ENCODE data around the gene IQCC. TPM values are rescaled to one million over a fixed set of nuclear protein-coding genes. Genes with fewer than 3 reads are reported as not detected.

IQCC gene
- total RNA-seq, 1 experiment from 2014 or later, result 4.0 TPM

DNA sequence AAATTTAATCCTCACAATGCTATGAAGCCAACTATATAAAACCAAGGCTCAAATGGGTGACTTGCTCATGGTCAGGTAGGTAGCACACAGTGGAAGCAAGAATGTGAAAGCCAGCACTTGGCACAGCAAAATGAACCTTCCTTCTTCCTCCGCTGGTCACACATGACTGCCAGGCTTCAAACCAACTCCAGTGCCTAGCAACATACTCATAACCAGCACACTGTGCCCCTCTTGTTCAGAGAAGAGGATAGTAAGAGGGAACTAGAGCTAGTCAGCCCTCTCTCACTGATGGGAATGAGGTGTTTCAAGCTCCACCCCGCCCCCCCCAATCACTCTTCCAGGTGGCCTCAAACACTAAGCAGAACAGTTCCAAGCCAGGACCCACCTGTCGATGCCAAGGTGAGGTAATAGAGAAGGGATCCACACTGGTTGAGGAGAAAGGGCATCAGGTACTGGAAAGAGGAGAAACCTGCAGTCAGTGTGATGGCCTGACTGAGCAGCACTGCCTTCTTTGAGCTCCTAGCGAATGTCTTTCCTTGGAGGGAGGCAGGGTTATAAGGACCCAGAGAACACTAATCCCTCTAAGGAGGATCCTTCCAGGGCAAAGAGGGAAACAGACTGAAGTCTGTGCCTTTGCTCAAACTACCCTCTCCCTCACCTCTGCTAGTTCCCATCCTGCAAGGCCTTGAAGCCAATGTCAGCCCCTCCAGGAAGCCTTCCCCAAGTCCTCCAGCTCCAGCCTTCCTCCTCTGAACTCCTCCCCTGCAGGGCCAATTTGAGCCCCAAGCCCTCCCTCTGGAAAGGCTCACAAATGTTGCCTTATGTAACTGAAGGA, 15.5 kb downstream of the IQCC start:
- in situ Hi-C loops (cut with HindIII; ENCODE audit: low sequenced_read_pairs), result no loop called here

DNA sequence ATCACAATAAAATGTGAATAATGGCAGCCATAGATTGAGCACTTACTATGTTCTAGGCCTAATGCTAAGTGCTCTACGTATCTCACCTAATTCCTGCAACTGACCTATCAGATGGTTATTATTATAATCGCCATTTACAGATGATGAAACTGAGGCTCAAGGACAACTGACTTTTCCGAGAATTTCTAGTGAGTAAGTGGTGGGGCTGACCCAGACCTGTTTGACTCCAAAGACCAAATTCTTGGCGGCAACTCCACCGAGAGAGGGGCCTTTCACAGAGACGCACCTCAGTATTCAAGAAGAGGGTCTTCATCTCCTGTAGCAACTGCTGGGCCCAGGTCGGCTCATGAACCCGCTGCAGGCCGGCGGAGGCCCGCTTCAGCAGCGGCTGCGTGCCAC, 16.1 kb downstream of the IQCC start:
- in situ Hi-C loops (cut with HindIII; ENCODE audit: low sequenced_read_pairs), result no loop called here
- no peak for DNase-seq (ENCODE audit: low spot score)

More for the DNA sequence above, 15.5 kb downstream of the IQCC start:
- no peak for DNase-seq (ENCODE audit: low spot score)

DNA sequence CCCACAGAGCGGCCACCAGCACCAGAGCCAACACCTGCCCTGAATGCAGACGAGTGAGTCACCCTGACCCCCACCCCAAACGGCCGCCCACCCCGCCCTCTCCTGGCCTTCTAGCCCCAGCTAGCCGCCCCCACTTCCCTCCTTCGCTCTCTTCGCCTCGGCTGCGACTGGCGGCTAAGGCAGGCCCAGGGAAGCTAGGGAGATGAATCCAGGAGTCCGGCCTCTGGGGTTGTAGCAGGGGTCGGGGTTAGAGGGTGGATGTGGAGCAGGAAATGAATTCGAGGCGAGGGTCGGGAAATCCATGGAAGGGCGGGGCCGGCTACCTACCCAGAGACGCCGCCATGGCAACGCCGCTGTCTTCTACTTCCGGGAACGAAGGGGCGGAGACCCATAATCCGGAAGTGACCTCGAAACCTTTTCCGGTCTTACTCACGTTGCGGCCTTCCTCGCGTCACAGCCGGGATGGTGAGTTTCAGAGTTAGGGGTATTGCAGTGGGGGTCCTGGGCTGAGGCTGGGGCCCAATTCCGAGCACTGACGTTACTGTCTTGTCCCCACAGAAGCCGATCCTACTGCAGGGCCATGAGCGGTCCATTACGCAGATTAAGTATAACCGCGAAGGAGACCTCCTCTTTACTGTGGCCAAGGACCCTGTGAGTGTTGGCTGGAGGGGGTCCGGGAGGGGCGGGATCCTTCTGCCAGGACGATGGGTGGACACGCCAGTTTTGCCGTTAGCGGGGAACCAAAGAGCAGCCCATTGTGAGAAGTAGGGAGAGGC, 16.7 kb downstream of the IQCC start, which contains the start of the genes EIF3I and TMEM234:
TSS of gene EIF3I (plus strand) at position 428 of the 776 bp plus-strand sequence. CDS start at position 463, 35 bp downstream.
TSS of gene TMEM234 (minus strand) at position 374 of the 776 bp plus-strand sequence. CDS start at position 343, 31 bp downstream.
- DNase-seq (ENCODE audit: low spot score), result peak; percentile 96
- in situ Hi-C loops (cut with HindIII; ENCODE audit: low sequenced_read_pairs), result no loop called here

DNA sequence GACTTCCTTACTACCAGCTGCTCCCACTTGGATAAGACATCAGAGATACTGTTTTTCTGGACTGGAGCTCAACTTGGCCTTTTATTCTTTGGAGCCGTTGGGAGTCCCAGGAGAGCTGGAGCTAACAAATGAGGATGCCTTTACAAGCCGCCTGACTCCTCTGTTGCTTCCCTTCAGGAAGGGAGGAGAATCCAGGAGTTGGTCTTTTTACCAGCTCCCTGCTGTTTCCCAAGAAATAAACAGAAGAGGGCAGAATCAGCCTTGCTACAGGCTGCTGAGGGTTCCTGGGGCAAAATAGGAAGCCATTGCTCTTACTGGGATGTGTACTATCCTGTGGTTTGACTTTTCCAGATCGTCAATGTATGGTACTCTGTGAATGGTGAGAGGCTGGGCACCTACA, 18.2 kb downstream of the IQCC start:
- in situ Hi-C loops (cut with HindIII; ENCODE audit: low sequenced_read_pairs), result no loop called here
- DNase-seq (ENCODE audit: low spot score), result no peak

DNA sequence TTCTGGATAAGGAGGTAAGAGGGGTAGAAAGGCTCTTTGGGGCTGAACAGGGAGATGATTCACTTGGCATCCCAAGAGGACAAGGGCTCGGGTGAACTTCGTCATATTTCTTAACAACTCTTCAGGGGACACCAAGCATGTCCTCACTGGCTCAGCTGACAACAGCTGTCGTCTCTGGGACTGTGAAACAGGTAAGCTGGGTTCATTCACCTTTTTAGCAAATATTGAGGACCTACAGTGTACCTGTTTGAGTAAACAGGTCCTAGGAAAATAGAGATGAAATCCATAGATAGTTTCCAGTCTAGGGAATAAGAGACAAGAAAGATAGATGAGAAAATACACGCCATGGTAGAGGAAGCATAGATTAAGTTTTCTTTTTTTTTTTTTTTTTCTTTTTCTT, 18.8 kb downstream of the IQCC start:
- in situ Hi-C loops (cut with HindIII; ENCODE audit: low sequenced_read_pairs), result no loop called here

DNA sequence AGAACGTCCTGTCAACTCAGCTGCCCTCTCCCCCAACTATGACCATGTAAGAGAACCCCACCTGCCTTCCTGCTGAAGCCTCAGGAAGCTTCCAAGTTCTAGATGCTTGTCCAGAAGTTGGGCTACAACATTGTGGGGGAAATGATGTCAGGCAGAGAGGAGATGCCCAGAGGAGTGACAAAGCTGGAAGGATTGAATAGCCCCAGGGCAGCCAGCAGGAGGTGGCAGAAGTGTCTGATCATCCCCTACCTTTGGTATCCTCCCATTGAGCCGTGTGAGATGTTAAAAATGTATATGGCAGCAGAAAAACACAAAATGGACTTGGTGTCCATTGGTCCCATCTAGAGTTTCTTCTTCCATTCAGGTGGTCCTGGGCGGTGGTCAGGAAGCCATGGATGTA, 23.3 kb downstream of the IQCC start:
- in situ Hi-C loops (cut with HindIII; ENCODE audit: low sequenced_read_pairs), result no loop called here
- DNase-seq (ENCODE audit: low spot score), result no peak

More for the DNA sequence above, 18.8 kb downstream of the IQCC start:
- no peak for DNase-seq (ENCODE audit: low spot score)

DNA sequence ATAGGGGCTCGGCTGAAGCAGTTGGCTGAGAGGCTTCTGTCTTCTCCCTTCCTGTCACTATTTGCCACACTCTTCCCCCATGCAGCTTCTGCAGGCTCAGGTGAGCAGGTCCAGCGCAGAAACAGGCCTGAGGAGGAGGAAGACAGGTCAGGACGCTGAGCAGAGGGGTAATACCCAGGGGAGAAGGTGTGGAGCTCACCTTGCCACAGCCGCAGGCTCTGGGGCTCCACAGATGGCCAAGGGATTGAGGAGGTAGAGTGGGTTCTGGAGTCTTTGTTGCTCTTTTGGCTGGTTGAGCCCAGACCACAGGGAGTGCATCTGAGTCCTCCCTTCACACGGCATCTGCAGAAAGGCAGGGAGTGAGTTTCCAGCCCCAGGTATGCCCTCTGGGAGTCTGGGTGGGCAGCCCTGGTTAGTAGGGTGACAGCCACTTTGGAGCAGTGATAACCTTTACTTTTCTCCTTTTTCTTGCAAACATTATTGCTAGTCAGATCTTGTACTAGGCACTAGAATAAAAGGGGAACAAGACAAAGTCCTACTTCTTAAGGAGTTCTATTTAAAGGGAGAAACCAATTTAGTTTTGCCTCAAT, 26.5 kb downstream of the IQCC start:
- no peak for DNase-seq (ENCODE audit: low spot score)
- in situ Hi-C loops (cut with HindIII; ENCODE audit: low sequenced_read_pairs), result no loop called here

DNA sequence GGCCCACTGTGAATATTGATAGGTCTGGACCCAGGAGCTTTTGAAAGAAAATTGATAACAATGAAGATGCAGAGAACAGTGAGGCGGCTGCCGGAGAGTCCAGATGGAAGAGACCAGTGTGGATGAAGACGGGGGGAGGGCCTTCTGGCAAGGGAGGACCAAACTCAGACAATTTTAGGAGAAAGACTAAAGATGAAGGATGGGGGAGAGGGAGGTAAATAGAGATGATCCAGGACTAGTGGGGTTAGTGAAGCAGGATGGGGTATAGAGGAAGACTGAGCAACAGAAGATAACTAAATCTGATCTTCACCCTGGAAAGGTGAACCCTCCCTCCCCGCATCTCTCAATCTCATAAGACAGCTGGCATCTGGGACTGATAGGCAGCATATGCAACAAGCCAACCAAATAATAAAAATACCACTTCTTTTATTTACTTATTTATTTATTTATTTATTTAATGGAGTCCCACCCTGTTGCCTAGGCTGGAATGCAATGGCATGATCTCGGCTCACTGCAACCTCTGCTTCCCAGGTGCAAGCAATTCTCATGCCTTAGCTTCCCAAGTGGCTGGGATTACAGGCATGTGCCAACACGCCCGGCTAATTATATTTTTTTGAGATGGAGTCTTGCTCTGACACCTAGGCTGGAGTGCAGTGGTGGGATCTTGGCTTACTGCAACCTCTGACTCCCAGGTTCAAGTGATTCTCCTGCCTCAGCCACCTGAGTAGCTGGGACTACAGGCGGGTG, 27.3 kb downstream of the IQCC start:
- in situ Hi-C loops (cut with HindIII; ENCODE audit: low sequenced_read_pairs), result no loop called here

DNA sequence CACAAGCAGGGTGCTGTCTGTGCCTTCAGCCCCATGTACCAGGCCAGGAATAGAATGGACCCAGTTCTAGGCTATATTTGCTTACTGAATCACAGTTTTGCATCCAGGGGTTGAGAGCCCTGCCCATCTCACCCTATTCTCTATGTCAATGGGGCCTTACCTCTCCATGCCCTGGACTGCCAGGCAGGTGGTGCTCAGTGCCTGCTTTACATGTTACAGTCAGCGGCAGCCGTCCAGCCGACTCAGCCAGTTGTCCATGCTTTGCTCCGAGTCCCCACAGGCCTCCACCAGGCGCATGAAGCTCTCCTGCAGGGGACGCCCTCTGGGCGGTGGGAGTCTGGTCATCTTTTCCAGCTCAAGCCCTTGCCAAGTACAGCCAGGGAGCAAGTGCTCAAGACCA, 29.3 kb downstream of the IQCC start:
- peak; percentile 20 for DNase-seq (ENCODE audit: low spot score)
- in situ Hi-C loops (cut with HindIII; ENCODE audit: low sequenced_read_pairs), result no loop called here

More for the DNA sequence above, 27.3 kb downstream of the IQCC start:
- DNase-seq (ENCODE audit: low spot score), result no peak

DNA sequence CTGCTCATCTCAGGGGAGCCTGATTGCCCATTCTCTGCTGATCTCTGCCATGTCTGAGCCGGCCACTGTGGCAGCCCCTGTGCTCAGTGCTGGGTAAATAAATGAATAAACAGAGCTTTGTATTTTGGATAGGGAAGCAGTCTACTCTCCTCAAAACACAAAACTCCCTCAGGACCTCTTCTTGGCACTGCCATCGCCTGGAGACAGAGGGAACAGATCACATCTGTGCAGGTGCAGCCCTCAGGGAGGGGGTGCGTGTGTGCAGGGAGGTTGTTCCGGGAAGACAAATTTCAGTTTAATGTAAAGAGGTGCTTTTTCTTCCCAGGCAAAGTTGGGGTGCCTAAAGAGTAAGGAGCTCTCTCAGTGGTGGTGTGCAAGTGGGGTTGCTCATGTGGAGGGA, 33.9 kb downstream of the IQCC start:
- in situ Hi-C loops (cut with HindIII; ENCODE audit: low sequenced_read_pairs), result no loop called here
- peak; percentile 16 for DNase-seq (ENCODE audit: low spot score)

DNA sequence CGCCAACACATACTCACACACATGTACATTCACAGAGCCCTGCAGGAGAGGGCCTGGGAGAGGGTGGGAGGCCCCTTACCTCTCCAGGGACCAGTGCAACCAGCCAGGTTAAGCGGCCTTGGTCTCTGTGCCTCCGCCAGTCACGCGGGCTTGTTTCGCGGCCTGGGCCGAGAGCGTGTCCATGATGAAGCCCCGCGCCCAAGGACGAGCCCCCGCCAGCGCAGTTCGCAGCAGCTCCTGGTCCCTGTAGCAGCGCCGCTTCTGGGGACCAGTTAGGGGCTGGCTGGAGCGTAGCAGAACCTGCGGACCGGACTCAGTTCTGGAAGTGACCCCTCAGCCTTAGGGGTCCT, 34.3 kb downstream of the IQCC start:
- no peak for DNase-seq (ENCODE audit: low spot score)
- in situ Hi-C loops (cut with HindIII; ENCODE audit: low sequenced_read_pairs), result no loop called here

DNA sequence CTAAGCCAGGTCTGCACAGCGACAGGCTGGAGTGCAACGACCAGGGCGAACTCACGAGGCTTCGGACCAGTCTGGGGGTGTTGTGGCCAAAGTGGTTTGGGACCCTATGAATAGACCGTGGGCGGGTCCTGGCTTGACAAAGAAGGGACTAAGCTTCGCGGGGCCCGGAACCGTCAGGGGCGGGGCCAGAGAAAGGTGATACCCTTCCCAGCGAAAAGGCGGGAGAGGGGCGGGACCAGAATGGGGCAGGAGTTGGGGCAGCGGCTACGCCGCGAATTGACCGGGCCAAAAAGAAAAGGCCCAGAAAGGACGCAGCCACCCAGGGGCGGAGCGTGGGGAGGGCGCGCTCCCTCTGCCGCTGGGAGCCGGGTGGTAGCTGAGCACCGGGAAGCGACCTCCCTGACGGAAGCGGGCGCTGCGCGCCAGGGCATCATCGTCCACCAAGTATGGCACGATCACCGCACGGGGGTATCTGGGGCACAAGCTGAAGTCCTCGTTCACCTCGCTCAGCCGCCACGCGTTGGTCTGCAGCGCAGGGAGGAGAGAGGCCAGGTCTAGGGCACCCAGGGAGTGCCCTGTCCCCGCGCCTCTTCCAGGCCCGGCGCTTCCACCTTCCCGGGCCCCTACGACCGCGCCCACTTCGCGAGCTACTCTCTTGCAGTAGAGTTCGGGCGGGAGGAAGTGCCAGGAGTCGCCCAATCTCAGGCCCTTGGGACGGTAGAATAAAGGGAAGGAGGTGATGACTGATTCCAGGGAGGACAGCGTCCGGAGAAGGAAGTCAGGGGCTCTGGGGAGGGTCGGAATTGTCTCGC, 34.9 kb downstream of the IQCC start:
- in situ Hi-C loops (cut with HindIII; ENCODE audit: low sequenced_read_pairs), result no loop called here
- peak; percentile 33 for DNase-seq (ENCODE audit: low spot score)

DNA sequence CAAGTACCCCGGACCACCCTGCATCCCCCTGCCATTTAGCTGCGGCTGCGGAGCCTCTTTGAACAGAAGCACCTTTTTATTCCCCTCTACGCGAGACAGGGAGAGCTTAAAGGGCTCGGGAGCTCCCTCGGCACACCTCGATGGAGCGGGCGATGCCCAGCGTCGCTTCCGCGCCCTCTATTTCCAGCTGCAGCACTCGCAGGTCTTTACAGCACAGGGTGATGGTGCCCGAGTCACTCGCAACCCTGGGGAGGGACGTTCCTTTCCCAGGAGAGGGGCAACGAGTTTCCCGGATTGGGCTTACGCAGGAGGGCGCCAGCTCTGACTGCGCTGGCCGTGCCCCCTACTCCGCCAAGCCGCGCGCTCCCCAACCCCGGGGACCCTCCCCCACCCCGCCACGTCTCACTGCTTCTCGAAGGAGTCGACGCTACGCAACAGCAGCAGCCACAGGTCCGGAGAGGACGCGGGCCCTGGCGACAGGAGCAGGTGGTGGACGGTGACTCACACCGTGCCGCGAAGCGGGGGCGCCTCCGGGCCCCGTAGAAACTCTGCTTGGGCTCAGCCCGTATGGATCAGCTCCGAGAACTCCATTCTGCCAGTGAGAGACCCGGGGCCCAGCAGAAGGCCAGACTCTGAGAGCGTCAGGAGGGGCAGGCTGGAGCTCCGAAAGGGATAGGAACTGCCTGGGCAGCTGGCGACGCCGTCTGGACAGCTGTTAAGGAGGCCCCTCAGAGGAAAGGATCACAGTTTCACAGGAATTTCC, 35.7 kb downstream of the IQCC start:
- in situ Hi-C loops (cut with HindIII; ENCODE audit: low sequenced_read_pairs), result no loop called here
- DNase-seq (ENCODE audit: low spot score), result no peak

DNA sequence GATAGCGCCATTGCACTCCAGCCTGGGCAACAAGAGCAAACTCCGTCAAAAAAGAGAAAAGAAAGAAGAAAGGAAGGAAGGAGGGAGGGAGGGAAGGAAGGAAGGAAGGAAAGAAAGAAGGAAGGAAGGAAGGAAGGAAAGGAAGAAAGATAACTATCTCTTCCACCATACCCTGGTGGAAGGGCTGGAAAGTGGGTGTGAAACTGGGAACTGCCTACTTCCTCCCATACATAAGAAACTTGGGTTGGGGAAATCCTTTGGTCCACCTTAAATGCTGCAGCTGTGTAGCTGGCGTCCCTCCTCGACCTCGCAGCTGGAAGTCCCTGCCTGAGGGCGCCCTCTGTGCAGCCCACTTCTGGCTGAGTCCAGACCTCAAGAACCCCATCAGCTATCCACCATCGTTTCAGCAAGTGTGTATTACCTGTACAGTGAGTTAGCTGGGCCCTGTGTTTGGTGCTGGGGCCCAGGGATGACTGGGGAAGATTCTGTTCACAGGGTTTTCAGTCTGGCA, 36.9 kb downstream of the IQCC start:
- no peak for DNase-seq (ENCODE audit: low spot score)
- in situ Hi-C loops (cut with HindIII; ENCODE audit: low sequenced_read_pairs), result no loop called here

DNA sequence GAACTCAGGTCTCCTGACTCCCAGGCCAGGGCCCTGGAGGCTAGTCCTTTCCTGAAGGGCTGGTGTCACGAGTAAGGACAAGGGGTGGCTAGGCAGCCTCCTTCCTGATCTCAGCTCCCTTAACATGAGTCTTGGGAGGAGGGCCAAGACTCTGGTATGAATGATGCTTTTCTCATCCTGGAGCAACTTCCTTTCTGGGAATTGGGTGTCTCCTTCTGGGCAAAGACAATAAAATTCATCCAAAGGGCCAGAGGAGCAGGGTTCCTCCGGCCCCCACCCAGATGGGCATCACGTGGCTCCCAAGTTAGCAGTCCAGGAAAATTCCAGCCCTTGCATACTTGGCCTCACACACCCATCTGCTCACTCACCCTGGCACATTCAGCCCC, 41.4 kb downstream of the IQCC start, which contains the start of gene FAM167B:
TSS of gene FAM167B (plus strand) at position 335 of the 386 bp plus-strand sequence. CDS start 200 bp downstream, outside the sequence.
- in situ Hi-C loops (cut with HindIII; ENCODE audit: low sequenced_read_pairs), result no loop called here
- DNase-seq (ENCODE audit: low spot score), result no peak

DNA sequence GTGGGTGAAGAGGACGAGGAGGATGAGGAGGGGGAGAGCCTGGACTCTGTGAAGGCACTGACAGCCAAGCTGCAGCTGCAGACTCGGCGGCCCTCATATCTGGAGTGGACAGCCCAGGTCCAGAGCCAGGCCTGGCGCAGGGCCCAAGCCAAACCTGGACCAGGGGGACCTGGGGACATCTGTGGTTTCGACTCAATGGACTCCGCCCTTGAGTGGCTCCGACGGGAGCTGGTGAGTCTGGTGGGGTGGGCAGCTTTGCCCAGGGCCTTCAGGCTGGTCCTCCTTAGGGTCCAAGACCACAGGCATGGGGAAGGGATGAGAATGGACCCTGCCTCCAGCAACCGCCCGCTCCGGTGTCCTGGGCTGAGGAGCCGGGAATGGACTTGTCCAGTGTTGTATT, 42.0 kb downstream of the IQCC start:
- DNase-seq (ENCODE audit: low spot score), result no peak
- in situ Hi-C loops (cut with HindIII; ENCODE audit: low sequenced_read_pairs), result no loop called here
